H9 (cell line): ENCODE data around the gene TMEM30B. TPM values are rescaled to one million over a fixed set of nuclear protein-coding genes. Genes with fewer than 3 reads are reported as not detected.

ENCODE experiments used
- DNase-seq: peaks from one replicate; pipeline ENCODE4 v3.0.0-alpha.2; 2017
- H2AFZ ChIP-seq: one replicate; pipeline ENCODE4 v1.6.1; 2013; ENCODE audit warnings: mild to moderate bottlenecking, low read length, control low read depth, moderate library complexity
- H2AK5ac ChIP-seq: 2 replicates; pipeline ENCODE4 v1.6.1; 2013; ENCODE audit warnings: low read length, control low read depth, mixed read lengths; ENCODE audit not compliant: insufficient read length
- H2BK120ac ChIP-seq: one replicate; pipeline ENCODE4 v1.6.1; 2013; ENCODE audit warnings: low read depth, mild to moderate bottlenecking, low read length, control low read depth, inconsistent platforms; ENCODE audit not compliant: poor library complexity, severe bottlenecking
- H2BK12ac ChIP-seq: 2 replicates; pipeline ENCODE4 v1.6.1; 2013; ENCODE audit warnings: low read length, control low read depth, mixed read lengths, low read depth; ENCODE audit not compliant: insufficient read length
- H2BK15ac ChIP-seq: 2 replicates; pipeline ENCODE4 v1.6.1; 2013; ENCODE audit warnings: low read depth, low read length, control low read depth
- H2BK20ac ChIP-seq: one replicate; pipeline ENCODE4 v1.6.1; 2013; ENCODE audit warnings: low read depth, mild to moderate bottlenecking, low read length, control low read depth, inconsistent platforms; ENCODE audit not compliant: poor library complexity, severe bottlenecking
- H2BK5ac ChIP-seq: 2 replicates; pipeline ENCODE4 v1.6.1; 2013; ENCODE audit warnings: low read length, control low read depth, mixed read lengths; ENCODE audit not compliant: insufficient read length
- H3K14ac ChIP-seq: 2 replicates; pipeline ENCODE4 v1.6.1; 2013; ENCODE audit warnings: low read length, control low read depth; ENCODE audit not compliant: insufficient read depth
- H3K18ac ChIP-seq: 2 replicates; pipeline ENCODE4 v1.6.1; 2013; ENCODE audit warnings: low read depth, mild to moderate bottlenecking, mixed read lengths, low read length, control low read depth; ENCODE audit not compliant: insufficient read length
- H3K23ac ChIP-seq: 2 replicates; pipeline ENCODE4 v1.6.1; 2013; ENCODE audit warnings: low read length, control low read depth, mixed read lengths, low read depth; ENCODE audit not compliant: insufficient read length
- H3K23me2 ChIP-seq: 2 replicates; pipeline ENCODE4 v1.6.1; 2013; ENCODE audit warnings: low read depth, mild to moderate bottlenecking, mixed read lengths, low read length, control low read depth; ENCODE audit not compliant: insufficient read length, poor library complexity, severe bottlenecking
- H3K27ac ChIP-seq: 2 replicates; pipeline ENCODE4 v1.5.1; 2013; ENCODE audit warnings: low read length, control low read depth, mixed read lengths, low read depth; ENCODE audit not compliant: insufficient read length
- H3K27me3 ChIP-seq: 2 replicates; pipeline ENCODE4 v1.6.1; 2013; ENCODE audit warnings: low read length, control low read depth, inconsistent platforms; ENCODE audit not compliant: insufficient read depth
- H3K4ac ChIP-seq: 2 replicates; pipeline ENCODE4 v1.6.1; 2013; ENCODE audit warnings: low read depth, mild to moderate bottlenecking, control low read depth, inconsistent platforms, low read length, moderate library complexity
- H3K4me1 ChIP-seq: 2 replicates; pipeline ENCODE4 v1.6.1; 2013; ENCODE audit warnings: low read length, control low read depth, inconsistent platforms; ENCODE audit not compliant: insufficient read depth
- H3K4me2 ChIP-seq: 2 replicates; pipeline ENCODE4 v1.6.1; 2013; ENCODE audit warnings: low read length, control low read depth, mixed read lengths; ENCODE audit not compliant: insufficient read length, insufficient read depth
- H3K56ac ChIP-seq: 2 replicates; pipeline ENCODE4 v1.6.1; 2013; ENCODE audit warnings: low read depth, mild to moderate bottlenecking, mixed read lengths, low read length, control low read depth; ENCODE audit not compliant: insufficient read length
- H3K79me1 ChIP-seq: 2 replicates; pipeline ENCODE4 v1.6.1; 2013; ENCODE audit warnings: low read depth, mild to moderate bottlenecking, moderate library complexity, low read length, control low read depth, inconsistent platforms; ENCODE audit not compliant: insufficient read depth, poor library complexity, severe bottlenecking
- H3K79me2 ChIP-seq: 2 replicates; pipeline ENCODE4 v1.6.1; 2013; ENCODE audit warnings: low read length, control low read depth, inconsistent platforms; ENCODE audit not compliant: insufficient read depth
- H3K9ac ChIP-seq: 2 replicates; pipeline ENCODE4 v1.6.1; 2013; ENCODE audit warnings: low read length, control low read depth, mixed read lengths; ENCODE audit not compliant: insufficient read length; ENCODE audit errors: extremely low read depth
- H3K9me3 ChIP-seq: one replicate; pipeline ENCODE4 v1.6.1; 2013; ENCODE audit warnings: low read depth, low read length, inconsistent platforms; ENCODE audit not compliant: control insufficient read depth
- H3T11ph ChIP-seq: one replicate; pipeline ENCODE4 v1.6.1; 2013; ENCODE audit warnings: mild to moderate bottlenecking, low read length, control low read depth, inconsistent platforms
- H4K20me1 ChIP-seq: one replicate; pipeline ENCODE4 v1.6.1; 2013; ENCODE audit not compliant: control insufficient read depth, insufficient read length, insufficient read depth
- H4K5ac ChIP-seq: 2 replicates; pipeline ENCODE4 v1.6.1; 2013; ENCODE audit warnings: low read depth, mild to moderate bottlenecking, mixed read lengths, low read length, control low read depth; ENCODE audit not compliant: insufficient read length
- H4K8ac ChIP-seq: replicated peaks from 2 replicates; pipeline ENCODE4 v1.6.1; 2013; ENCODE audit warnings: low read length, control low read depth, mixed read lengths, low read depth; ENCODE audit not compliant: insufficient read length
- H4K91ac ChIP-seq: 2 replicates; pipeline ENCODE4 v1.6.1; 2013; ENCODE audit warnings: low read depth, mild to moderate bottlenecking, moderate library complexity, mixed read lengths, low read length, control low read depth; ENCODE audit not compliant: insufficient read length
- H3K27ac Mint-ChIP-seq, 3 experiments: 2 replicates in 2 of 3; 3 replicates in 1 of 3; pipeline ENCODE4 v1.8.0; 2020 to 2021; ENCODE audit warnings: mixed read lengths in 3 of 3, mild to moderate bottlenecking in 1 of 3, moderate library complexity in 1 of 3
- H3K27me3 Mint-ChIP-seq: 2 replicates; pipeline ENCODE4 v1.8.0; 2021; ENCODE audit warnings: low read depth, mild to moderate bottlenecking, moderate library complexity, mixed read lengths
- H3K36me3 Mint-ChIP-seq, 3 experiments: 2 replicates in 2 of 3; 3 replicates in 1 of 3; pipeline ENCODE4 v1.8.0; 2020 to 2021; ENCODE audit warnings: low read depth in 3 of 3, mixed read lengths in 3 of 3; ENCODE audit not compliant: insufficient read depth in 1 of 3
- H3K4me1 Mint-ChIP-seq, 2 experiments: 2 replicates each; pipeline ENCODE4 v1.8.0; 2020; ENCODE audit warnings: mixed read lengths in 2 of 2
- H3K4me3 Mint-ChIP-seq, 2 experiments: 2 replicates in 1 of 2; 3 replicates in 1 of 2; pipeline ENCODE4 v1.8.0; 2020 to 2021; ENCODE audit warnings: mild to moderate bottlenecking in 2 of 2, mixed read lengths in 2 of 2, moderate library complexity in 1 of 2
- H3K9me3 Mint-ChIP-seq, 2 experiments: 2 replicates in 1 of 2; 3 replicates in 1 of 2; pipeline ENCODE4 v1.8.0; 2020; ENCODE audit warnings: mild to moderate bottlenecking in 2 of 2, mixed read lengths in 2 of 2, moderate library complexity in 1 of 2
- CTCF ChIP-seq: fragments of 200-600 bp; sonication (generic); conservative IDR thresholded peaks from 3 replicates; pipeline ENCODE4 v1.8.0; 2021; ENCODE audit warnings: antibody characterized with exemption, mild to moderate bottlenecking
- WGBS: extraction: QIAGEN DNeasy Blood & Tissue Kit; methylation state at CpG from one replicate; pipeline ENCODE4 v1.1.7; 2013; ENCODE audit warnings: missing lambda C conversion rate, low lambda C conversion rate, mixed read lengths; ENCODE audit not compliant: insufficient read length; ENCODE audit errors: extremely low coverage; 5-methylcytosine and 5-hydroxymethylcytosine counted together
- total RNA-seq: library from RNA; stranded (reverse); gene quantifications from 2 replicates; pipeline ENCODE4 v1.2.1, GENCODE V29; 2021

The TMEM30B gene
- total RNA-seq, 1 experiment from 2014 or later: 12.2 TPM

GRCh38 chr14:61284001-61284400 is 2.9 kb upstream of the TMEM30B start:
- Histone ChIP-seq H3K14ac (no peak overlapping the region), H3K23ac (no peak overlapping the region), H3K79me1 (no peaks in the 10 kb centered on the region), H3K9me3 (no peaks in the 10 kb centered on the region), H4K20me1 (peaks cover 4% of the 10 kb centered on the region), H2BK5ac (no peak overlapping the region), H2AK5ac (no peak overlapping the region), H4K91ac (no peak overlapping the region), H3K79me2 (no peaks in the 10 kb centered on the region), H3K27ac (no peak overlapping the region), H2AFZ (no peak overlapping the region), H3K18ac (no peak overlapping the region), H3K4me2 (no peak overlapping the region), H3K4me1 (no peaks in the 10 kb centered on the region), H3T11ph (no peak overlapping the region), H4K5ac (no peak overlapping the region), H3K23me2 (peaks cover 11% of the 10 kb centered on the region), H3K9ac (no peak overlapping the region), H2BK120ac (no peak overlapping the region), H2BK12ac (no peak overlapping the region), H2BK20ac (no peak overlapping the region), H3K27me3 (no peaks in the 10 kb centered on the region; the same call in 1 of the 2 replicates), H4K8ac (no peak overlapping the region), H3K4ac (no peak overlapping the region), H3K56ac (no peak overlapping the region), H2BK15ac (no peak overlapping the region)
- peaks cover 17% of the 10 kb centered on the region for H3K27me3 Mint-ChIP-seq
- H3K9me3 Mint-ChIP-seq: no peaks in the 10 kb centered on the region; a peak in 1 of 5 replicates
- peaks cover 13 to 17% of the 10 kb centered on the region in 2 experiments for H3K4me1 Mint-ChIP-seq
- 0 out of 7 replicates have a peak, but pooled peaks cover 0 to 3% (median 0%) of the 10 kb centered on the region in 3 experiments for H3K36me3 Mint-ChIP-seq
- DNase-seq: no peak
- no peak overlapping the region for H3K4me3 Mint-ChIP-seq
- no CpG with 5 or more reads among the region's 3 CpGs for WGBS
- no peak for TF ChIP-seq CTCF
- no peak overlapping the region for H3K27ac Mint-ChIP-seq
